GM18502 (cell line): ENCODE results near the gene UNC80.

Source experiments
- ATAC-seq: cut with Tn5 transposase; IDR thresholded peaks from one replicate; pipeline ENCODE4 v1.9.1; 2021; ENCODE audit warnings: mild to moderate bottlenecking; ENCODE audit not compliant: unreplicated experiment, poor library complexity

The UNC80 gene, protein sequence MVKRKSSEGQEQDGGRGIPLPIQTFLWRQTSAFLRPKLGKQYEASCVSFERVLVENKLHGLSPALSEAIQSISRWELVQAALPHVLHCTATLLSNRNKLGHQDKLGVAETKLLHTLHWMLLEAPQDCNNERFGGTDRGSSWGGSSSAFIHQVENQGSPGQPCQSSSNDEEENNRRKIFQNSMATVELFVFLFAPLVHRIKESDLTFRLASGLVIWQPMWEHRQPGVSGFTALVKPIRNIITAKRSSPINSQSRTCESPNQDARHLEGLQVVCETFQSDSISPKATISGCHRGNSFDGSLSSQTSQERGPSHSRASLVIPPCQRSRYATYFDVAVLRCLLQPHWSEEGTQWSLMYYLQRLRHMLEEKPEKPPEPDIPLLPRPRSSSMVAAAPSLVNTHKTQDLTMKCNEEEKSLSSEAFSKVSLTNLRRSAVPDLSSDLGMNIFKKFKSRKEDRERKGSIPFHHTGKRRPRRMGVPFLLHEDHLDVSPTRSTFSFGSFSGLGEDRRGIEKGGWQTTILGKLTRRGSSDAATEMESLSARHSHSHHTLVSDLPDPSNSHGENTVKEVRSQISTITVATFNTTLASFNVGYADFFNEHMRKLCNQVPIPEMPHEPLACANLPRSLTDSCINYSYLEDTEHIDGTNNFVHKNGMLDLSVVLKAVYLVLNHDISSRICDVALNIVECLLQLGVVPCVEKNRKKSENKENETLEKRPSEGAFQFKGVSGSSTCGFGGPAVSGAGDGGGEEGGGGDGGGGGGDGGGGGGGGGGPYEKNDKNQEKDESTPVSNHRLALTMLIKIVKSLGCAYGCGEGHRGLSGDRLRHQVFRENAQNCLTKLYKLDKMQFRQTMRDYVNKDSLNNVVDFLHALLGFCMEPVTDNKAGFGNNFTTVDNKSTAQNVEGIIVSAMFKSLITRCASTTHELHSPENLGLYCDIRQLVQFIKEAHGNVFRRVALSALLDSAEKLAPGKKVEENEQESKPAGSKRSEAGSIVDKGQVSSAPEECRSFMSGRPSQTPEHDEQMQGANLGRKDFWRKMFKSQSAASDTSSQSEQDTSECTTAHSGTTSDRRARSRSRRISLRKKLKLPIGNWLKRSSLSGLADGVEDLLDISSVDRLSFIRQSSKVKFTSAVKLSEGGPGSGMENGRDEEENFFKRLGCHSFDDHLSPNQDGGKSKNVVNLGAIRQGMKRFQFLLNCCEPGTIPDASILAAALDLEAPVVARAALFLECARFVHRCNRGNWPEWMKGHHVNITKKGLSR (N-terminal part only)

DNA sequence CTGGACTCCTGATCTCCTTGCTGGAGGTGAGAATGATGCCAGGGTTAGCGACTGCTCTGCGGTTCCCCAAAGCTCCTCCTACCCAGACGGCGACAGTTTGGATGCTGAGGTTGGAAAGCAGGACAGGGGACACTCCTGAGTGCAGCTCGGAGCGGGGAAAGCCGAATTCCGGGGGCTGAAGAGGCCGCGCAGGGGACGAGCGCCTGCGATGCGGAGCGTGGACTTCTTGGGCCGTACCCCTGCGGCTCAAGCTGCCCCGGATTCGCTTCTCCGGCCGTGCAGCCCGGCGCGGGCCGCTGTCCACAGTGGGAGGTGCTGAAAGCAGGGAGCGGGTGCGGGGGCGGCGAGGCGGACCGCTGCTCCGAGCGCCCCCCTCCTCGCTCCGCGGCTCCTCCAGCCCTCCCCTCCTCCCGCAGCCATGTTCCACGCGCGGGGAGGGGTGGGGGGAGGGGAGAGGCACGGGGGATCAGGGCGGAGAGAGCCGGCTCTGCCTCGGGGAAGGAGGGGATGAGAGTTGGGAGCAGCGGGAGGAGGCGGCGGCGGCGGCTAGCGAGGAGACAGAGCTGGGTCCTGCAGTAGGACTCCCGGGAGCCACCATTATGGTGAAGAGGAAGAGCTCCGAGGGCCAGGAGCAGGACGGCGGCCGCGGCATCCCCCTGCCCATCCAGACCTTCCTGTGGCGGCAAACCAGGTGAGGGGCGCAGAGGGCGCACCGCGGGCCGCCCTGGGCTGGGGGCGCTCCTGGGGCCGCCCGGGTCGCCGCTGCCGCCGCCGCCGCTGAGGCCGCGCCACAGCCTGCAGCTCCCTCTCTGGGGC is at the start of gene UNC80:
Gene UNC80 (plus strand): TSS at position 359 of the 816 bp plus-strand sequence. CDS start 241 bp downstream, at position 600.
- peak; percentile 59 for ATAC-seq

DNA sequence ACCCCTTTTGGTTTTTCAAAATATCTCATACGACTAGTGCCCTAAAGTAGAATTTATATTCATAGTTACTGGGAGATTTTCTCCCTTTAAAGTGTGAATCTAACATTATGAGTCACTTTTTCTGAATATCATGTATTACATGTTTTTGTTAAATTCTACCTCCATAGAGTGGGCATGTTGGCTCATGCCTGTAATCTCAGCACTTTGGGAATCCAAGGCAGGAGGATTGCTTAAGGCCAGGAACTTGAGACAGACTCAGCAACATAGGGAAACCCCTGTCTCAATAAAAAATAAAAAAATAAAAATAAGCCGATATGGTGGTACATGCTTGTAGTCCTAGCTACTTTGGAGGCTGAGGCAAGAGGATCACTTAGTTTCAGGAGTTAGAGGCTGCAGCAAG is 45.3 kb upstream of the UNC80 start:
- no peak for ATAC-seq

DNA sequence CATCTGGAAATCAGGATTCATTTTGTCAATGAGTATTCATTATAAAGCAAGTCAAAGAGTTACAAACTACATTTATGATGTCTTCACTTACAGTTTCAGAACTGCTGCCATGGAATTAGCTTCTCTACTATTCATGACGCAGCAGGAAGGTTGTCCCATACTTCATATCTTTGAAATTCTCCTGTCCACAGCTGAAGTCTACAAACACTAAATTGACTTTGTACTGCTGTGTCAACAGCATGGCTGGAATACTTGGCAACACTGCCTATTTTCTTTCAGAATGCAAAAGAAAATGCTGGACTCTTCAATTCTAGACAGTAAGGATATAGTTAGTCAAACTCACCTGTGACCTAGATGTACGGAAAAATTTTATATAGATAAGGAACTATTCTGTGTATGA is 44.6 kb upstream of the UNC80 start:
- no peak for ATAC-seq

DNA sequence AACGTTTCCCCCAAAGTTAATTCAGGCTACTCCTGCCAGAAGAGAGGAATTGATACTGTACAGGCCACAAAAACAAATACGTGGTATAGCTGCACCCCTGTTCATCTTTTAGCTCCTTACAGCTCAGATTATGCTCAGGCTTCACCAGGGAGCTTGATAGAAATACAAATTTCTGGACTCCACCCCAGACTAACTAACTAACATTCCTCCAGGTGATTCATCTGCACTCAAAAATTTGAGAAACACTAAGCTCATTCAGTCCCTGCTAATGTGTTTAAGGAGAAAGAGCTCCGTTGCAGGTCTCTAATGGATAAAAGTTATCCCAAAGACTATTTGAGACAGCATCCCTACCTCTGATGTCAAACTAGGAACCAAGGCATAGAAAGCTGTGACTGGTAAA is 36.8 kb upstream of the UNC80 start:
- ATAC-seq = no peak

DNA sequence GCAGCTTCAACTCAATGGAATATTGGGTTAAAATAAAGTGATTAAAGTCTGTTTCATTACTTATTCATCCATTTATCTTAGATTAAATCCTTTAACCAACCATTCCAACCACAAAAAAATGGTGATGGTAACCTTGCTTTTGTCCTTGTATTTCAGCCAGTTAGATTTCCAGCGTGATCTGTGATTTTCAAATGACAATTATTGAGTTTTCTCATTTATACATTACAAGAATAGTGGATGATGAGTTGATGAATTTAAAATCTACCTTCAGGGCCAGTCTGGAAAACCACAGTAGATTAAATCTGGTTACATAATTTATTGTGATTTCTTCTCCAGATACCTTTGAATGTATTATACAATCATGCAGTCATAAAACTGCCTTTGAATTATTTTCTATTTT is 29.7 kb upstream of the UNC80 start:
- no peak for ATAC-seq

DNA sequence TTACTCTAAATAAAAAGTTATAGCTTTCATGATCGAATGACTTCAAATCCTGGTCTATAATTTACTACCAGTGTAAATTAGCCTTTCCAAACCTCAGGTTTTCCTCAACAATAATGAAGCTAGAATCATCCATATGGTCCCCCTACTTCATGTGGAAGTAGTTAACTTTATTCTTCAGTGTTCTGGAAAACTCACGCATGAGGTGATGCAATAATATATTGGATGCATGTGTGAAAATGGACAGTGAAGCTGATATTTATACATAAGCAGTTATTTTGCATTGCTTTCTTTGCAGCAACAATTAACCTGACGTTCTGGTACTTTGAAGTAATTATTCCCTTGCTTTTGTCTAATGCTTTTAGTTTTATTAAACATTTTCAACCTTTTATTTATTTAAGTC is 18.6 kb upstream of the UNC80 start:
- no peak for ATAC-seq

DNA sequence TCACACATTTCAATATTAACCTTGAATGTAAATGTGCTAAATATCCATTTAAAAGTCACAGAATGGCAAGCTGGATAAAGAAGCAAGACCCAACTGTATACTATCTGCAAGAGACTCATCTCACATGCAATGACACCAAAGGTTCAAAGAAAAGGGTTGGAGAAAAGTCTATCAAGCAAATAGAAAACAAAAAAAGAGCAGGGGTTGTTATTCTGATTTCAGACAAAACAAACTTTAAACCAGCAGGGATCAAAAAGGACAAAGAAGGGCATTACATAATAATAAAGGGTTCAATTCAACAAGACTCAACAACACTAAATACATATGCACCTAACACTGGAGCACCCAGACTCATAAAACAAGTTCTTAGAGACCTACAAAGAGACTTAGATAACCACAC is 14.5 kb upstream of the UNC80 start:
- no peak for ATAC-seq

DNA sequence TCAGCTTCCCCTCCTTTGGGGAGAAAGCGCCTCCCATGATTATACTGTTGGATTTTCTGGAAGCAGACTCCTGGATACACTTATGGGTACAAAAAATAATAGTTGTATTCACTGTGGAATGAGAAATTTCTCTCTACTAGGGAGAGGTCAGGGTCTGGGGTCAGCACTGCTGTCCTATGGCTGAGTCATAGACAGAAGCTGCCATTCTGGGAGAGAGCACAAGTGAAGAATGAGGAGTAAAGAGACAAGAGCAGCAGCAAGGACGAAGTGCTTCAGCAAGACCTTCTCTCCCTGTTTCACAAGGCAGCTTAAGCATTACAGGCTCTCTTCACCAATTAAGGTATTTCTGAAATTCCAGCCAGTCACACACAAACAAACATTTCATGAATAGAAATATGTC is 10.1 kb upstream of the UNC80 start:
- no peak for ATAC-seq

DNA sequence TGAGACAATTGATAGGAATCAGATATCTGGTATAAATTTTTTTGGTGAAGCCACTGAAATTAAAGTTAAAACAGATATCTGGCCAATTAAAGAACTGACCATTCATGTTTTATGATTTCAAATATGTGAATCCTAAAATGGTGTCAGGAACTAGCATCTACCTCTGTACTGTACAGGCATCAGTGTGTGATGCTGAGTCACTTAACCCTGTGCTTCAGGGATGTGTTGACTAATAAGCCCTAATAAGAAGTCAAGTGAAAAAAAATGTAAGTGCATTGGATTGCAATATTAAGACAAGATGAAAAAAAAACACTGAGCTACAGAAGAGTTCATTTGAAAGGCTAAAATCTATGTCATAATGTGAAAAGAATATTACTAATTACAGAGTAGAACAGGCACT is 9.1 kb upstream of the UNC80 start:
- no peak for ATAC-seq

DNA sequence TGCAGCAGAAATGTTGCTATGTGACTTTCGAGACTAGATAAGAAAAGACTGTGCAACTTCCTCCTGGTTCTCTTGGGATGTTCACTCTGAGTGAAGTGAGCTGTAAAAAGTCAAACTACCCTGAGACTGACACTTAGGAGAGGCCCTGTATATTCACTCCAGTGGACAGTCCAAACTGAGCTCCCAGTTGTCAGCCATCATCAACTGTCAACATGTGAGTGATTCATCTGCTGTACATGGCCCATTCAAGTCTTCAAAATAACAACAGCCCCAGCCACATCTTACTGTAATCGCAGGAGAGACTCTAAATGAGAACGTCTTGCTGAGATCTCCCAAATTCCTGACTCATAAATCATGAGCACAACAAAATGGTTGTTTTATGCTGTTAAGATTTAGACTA is 8.5 kb upstream of the UNC80 start:
- no peak for ATAC-seq

DNA sequence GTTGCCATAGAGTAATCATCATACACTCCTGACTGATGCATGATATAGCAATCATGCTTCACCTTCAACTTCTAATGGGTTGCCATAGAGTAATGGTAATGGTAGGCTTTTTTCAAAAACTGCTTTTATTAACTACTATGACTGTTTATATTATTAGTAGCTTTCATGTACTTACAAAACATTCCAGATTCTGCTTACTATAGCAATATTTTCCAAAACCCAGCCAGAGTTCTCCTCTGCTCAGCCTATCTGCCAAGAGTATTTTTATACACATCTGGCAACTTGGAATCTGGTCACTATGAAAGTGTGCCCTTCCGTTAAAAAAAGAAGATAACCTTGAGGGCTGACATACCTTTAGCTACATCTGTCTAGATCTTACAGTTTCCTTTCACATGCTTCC is 5.0 kb upstream of the UNC80 start:
- no peak for ATAC-seq

DNA sequence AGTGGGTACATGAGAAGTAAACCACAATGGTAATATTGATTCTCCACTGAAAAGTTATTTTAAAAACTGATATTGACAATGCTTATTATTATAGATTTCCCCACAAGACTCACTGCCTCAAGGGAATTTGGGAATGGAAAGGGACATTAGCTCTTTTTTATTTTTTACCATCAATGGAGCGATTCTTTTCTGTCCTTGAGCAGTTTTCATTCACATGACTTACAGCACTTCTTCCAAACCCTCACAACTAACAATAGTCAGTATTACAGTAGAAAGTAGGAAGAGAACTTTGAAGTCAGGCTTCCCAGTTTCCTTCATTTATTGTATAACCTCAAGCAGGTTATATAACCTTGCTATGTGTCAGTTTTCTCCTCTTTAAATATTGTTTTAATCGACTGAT is 4.3 kb upstream of the UNC80 start:
- ATAC-seq = no peak

DNA sequence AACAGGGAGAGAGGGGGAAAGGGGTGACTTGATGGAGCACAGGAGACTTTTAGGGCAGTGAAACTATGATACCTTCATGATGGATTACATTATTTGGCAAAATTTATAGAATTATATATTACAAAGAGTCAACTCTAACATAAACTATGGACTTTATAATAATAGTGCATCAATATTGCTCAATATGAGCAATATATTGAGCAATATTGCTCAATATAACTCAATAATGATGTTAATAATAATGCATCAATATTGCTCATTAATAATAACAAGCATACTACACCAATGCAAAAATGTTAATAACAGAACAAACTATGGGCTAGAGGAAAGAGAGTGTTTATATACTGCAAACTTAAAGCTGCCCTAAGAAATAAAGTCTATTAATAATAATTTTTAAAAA is 3.1 kb upstream of the UNC80 start:
- no peak for ATAC-seq

DNA sequence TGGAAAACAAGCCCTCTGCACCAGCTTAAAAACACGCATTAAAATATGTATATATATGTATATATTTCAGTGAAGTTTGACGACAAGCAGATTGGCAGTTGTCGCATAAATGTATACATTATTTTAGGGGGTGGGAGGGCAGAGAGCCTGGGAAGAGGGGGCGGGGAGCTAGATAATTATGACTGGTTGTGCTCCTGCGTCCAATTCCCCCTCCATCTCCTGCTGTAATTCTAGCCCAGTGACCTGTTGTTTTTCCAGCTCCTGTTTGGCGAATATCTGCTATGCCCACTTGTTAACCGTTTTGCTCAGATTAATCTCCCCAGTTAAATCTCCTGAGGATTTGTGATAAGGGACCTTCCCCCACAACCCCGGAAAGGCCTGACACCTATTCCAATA is 656 bp downstream of the UNC80 start:
- no peak for ATAC-seq

DNA sequence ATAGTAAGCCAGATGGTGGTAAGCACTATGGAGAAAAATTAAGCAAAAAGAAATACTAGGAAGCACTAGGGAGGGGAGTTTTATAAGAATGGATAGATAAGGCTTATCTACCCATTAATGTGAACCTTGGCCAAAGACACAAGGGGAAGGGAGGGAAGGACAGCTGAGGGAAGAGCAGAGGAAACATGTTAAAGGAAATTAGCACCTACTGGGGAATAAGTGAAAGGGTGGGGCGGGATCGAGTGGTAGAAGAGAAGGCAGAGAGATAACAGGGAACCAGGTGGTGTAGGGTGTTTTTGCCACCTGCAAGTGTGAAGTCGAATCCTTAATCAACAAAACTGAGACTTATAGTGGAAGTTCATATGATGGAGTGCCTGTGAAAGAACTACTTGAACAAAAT is 1.7 kb downstream of the UNC80 start:
- no peak for ATAC-seq

DNA sequence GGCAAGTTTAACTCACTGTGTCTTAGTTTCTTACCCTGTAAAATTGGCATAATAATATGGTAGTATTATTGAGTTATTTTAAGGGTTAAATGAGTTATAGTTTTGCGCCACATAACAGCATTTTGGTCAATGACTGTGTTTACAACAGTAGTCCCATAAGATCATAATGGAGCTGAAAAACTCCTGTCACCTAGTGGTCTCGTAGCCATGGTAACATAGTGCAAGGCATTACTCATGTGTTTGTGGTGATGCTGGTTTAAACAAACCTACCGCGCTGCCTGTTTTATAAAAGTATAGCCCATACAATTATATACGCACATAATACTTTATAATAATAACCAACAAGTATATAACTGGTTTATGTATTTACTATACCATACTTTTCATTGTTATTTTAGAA is 15.8 kb downstream of the UNC80 start:
- ATAC-seq = no peak

DNA sequence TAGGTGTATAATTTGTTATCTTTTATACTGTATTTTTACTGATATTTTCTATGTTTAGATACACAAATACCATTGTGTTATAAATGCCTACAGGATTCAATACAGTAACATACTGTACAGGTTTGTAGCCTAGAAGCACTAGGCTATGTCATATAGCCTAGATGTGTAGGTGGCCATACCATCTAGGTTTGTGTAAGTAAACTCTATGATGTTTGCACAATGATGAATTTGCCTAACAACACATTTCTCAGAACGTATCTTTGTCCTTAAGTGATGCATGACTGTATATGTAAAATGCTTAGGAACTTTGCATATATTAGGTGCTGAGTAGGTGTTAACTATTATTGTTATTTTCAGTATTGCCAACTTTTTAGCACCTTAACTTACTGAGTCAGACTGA is 17.3 kb downstream of the UNC80 start:
- ATAC-seq = no peak

DNA sequence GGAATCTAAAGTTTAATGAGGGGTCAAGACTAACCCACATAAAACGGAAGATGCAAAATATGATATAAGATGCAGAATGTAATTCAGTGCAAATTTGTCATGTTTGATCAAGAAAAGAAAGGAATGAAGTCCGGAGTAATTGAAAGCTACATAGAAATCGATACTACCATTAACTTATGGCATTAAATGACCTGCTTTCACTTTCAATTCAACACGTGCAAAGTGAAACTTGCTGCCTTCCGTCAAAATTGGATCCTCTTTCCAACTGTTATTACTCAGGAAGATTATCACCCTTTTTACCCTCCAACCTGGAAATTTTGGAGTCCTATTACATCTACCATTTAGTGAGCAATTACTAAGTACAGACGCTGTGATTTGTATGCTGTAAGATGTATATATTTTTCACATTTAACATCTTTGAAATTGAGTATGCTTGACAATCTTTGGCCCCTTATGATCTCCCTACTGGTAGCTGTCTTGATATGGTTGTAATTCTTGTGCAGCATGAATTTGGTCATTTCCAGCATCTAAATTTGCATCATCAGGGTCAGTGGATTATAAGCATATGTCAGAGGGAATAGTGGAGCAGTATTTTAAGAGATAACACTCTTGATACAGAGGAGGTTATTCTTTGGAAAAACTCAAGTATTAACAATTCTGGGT is 18.6 kb downstream of the UNC80 start:
- ATAC-seq = peak; percentile 71

DNA sequence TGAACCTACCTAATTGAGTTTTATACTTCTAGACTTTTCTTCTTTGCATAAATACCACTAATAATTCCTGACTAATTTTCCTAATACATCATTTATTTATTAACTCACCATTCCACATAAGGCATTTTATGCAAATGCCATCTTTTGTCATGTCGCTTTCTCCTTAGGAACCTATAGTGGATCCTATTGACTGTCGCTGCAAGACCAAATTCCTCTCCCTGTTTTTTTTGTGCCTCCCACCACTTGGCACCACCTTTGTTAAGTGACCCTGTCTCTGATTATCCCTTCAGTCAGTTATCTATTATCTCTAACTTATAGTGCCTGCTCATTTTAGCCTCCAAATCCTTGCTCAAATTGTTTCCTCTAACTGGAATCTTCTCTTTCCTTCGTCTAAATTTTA is 19.5 kb downstream of the UNC80 start:
- no peak for ATAC-seq
